GM23248 (cell line): ENCODE measurements around the gene ATG7.

Source experiments
- EZH2 ChIP-seq: fragments of 200-600 bp; sonication (generic); IDR thresholded peaks from 2 replicates; pipeline ENCODE4 v1.6.1; 2018; ENCODE audit warnings: antibody characterized with exemption, mild to moderate bottlenecking; ENCODE audit not compliant: insufficient read depth, poor library complexity, severe bottlenecking
- EZH2phosphoT487 ChIP-seq: fragments of 200-600 bp; sonication (generic); IDR thresholded peaks from 2 replicates; pipeline ENCODE4 v1.6.1; 2018; ENCODE audit warnings: antibody characterized with exemption, moderate library complexity, mild to moderate bottlenecking, low read depth; ENCODE audit not compliant: insufficient read depth

DNA sequence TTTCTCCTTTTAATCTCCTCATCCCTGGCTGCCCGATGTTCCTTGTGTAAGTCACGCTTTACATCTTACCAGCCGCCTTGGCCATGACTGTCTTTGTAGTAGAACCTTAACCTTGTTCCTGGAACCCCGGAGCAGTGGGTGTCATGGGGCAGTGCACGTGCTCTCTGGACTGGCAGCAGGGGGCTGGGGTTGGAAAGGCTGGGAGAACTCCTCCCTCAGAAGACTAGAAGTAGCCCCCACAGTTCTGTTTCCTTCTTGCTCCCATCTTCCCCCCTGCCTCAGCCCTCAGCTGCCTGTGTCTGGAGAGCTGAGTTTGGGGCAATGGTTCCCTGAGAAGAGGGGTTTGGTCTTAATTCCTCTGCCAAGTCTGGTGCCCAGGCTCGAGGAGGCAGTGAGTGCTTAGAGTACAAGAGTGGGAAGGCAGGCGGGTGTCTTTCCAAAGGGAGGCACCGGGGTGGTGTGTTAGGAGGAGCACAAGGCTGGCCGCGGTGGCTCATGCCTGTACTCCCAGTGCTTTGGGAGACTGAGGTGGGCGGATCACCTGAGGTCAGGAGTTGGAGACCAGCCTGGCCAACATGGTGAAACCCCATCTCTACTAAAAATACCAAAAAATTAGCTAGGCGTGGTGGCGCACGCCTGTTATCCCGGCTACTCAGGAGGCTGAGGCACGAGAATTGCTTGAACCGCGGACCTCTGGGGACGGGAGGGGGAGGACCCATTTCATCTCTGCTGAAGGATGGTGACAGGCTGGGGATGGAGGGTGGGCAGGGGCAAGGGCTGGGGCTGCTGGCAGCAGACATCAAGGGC lies 271.1 kb downstream of the ATG7 start:
- TF ChIP-seq EZH2 (no peak), EZH2phosphoT487 (no peak)
